HG03280 (cell line): ENCODE data around the gene USP24.
"Not testable (repeated sequence)": the region's sequence is repeated elsewhere in the genome, so short reads cannot be mapped to it uniquely, and the experiment has no call there.

Experiments used
- ATAC-seq: cut with Tn5 transposase; IDR thresholded peaks from one replicate; pipeline ENCODE4 v1.9.1; 2021; ENCODE audit warnings: mild to moderate bottlenecking, moderate library complexity; ENCODE audit not compliant: unreplicated experiment

Gene USP24

GRCh38 chr1:55040083-55040932 lies 174.9 kb downstream of the USP24 start:
- ATAC-seq, result no peak

- no peak for ATAC-seq
Measured at GRCh38 chr1:55039342-55040082, 175.7 kb downstream of the USP24 start, which contains the start of gene PCSK9. TSS of gene PCSK9 (plus strand) at chr1:55039548. CDS start at chr1:55039838, 290 bp downstream.

GRCh38 chr1:55038974-55039341 lies 176.2 kb downstream of the USP24 start:
- ATAC-seq, result no peak

GRCh38 chr1:55038552-55038838 lies 176.7 kb downstream of the USP24 start:
- ATAC-seq, result no peak

GRCh38 chr1:55037733-55038551 lies 177.2 kb downstream of the USP24 start:
- ATAC-seq, result no peak

- no peak for ATAC-seq
Measured at GRCh38 chr1:55035904-55036303, 179.3 kb downstream of the USP24 start.

- ATAC-seq, result no peak
Measured at GRCh38 chr1:55034476-55035133, 180.6 kb downstream of the USP24 start.

- ATAC-seq, result no peak
Measured at GRCh38 chr1:55033265-55033614, 181.9 kb downstream of the USP24 start.

- not testable (repeated sequence) for ATAC-seq
Measured at GRCh38 chr1:55031098-55031497, 184.1 kb downstream of the USP24 start.

- ATAC-seq, result not testable (repeated sequence)
Measured at GRCh38 chr1:55026682-55027081, 188.5 kb downstream of the USP24 start.

- not testable (repeated sequence) for ATAC-seq
Measured at GRCh38 chr1:55024163-55024562, 191.0 kb downstream of the USP24 start.

- ATAC-seq, result peak; percentile 83
Measured at GRCh38 chr1:55021942-55022546, 193.1 kb downstream of the USP24 start.

- ATAC-seq, result no peak
Measured at GRCh38 chr1:55018395-55018794, 196.8 kb downstream of the USP24 start.
